Stimulated activated CD8-positive, alpha-beta memory T cell treated with anti-CD3 and anti-CD28 coated beads, Interleukin-12 subunit alpha, Interleukin-12 subunit beta, amount 100 ng/mL, for 24 hours (primary cell): Measurements from ENCODE around the gene FBXW8.

Experiments
- DNase-seq: peaks from one replicate; pipeline ENCODE4 v3.0.0-alpha.2; 2020; ENCODE audit errors: extremely low read depth

Gene FBXW8

GRCh38 chr12:116926283-116927243, 15.8 kb downstream of the FBXW8 start:
- DNase-seq, result no peak

DNA sequence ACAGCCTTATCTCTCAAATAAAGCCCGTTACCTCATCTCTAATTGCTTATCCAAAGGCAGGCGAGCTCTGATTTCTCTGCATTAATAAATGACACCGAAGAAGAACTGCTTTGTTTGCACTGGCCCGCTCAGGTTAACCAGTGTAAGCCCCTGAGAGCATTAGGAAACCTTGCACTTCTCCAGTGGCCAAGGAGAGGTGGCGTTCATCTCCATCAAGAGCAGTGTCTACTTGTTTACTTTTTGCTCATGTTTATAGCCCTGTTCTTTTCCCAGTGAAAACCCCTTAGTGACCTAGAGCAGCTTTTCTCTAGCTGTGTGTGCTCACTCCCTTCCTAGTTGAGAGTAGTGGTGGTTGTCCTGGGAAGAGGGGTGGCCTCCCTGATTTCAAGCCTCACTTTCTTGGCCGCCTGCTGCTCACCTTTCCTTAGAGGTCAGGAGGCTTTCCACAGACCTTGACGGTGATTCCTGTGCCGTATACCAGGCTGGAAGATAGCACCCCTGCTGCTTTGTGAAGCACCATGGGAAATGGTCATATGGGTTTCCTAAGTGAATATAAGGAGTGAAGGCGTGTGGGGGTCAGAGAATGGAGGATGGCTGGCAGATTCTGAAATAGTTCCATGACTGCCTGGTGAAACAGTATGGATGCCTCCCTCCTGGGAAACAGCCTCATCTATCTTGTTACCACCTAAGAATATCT, 16.6 kb downstream of the FBXW8 start:
- no peak for DNase-seq

DNA sequence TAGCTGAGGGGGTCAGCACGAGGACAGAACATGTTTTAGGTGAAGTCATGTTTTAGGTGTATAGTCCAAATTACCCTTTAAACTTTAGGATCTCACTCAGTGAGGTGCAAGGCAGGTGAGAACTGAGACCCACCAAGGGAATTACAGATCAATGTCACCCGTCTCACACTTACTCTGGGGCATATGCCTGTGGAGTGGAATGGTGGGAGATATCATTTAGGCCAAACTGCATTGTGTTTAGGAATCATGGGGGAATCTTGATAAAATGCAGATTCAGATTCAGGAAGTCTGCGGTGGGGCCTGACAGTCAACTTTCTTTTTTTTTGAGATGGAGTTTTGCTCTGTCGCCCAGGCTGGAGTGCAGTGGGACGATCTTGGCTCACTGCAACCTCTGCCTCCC, 17.8 kb downstream of the FBXW8 start:
- no peak for DNase-seq

DNA sequence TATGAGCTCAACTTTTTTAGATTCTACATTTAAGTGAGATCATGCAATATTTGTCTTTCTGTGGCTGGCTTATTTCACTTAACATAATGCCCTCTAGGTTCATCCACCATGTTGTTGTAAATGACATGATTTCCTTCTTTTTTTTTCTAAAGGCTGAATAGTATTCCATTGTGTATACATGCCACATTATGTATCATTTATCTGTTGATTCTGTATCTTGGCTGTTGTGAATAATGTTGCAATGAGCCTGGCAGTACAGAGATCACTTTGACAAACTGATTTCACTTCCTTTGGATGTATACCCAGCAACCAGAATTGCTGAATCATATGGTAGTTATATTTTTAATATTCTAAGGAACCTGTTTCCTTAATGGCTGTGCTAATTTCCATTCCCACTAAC, 19.1 kb downstream of the FBXW8 start:
- DNase-seq, result no peak

DNA sequence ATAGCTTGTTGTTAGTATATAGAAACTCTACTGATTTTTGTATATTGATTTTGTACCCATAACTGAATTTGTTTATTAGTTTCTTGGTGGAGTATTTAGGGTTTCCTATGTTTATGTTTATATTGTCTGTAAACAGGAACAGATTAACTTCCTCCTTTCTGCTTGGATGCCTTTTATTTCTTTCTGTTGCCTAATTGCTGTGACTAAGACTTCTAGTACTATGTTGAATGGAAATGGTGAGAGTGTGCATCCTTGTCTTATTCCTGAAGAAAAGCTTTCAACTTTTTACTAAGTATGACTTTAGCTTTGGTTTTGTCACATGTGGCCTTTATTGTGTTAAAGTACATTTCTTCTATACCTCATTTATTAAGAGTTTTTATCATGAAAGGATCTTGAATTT, 20.9 kb downstream of the FBXW8 start:
- no peak for DNase-seq

- DNase-seq, result no peak
These were observed 22.3 kb downstream of the FBXW8 start for GRCh38 chr12:116933091-116933490.

GRCh38 chr12:116933512-116934246, 22.9 kb downstream of the FBXW8 start:
- no peak for DNase-seq

GRCh38 chr12:116934908-116935705, 24.4 kb downstream of the FBXW8 start:
- no peak for DNase-seq

DNA sequence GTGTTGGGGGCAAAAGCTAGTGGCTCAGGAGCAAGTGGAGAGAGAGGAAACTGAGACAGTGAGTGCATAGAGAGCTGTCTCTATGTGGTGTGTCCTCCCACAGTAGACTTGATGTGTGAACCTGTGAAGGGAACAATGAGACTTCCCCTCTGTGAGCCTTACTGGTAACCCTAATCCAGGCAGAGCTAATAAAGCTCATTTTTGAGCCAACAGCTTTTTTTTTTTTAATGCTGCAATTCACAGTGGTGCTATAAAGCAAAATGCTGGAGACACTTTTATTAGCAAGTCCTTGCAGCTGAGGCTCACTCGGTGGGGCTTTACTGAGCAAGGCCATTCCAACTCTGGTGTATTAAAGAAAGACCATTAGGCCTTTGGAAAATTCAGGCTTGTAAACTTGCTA, 26.9 kb downstream of the FBXW8 start:
- DNase-seq, result no peak

GRCh38 chr12:116939734-116940133, 29.0 kb downstream of the FBXW8 start:
- no peak for DNase-seq

- no peak for DNase-seq
These were observed 30.4 kb downstream of the FBXW8 start for GRCh38 chr12:116941188-116941587.

GRCh38 chr12:116943419-116944372, 32.9 kb downstream of the FBXW8 start:
- no peak for DNase-seq

GRCh38 chr12:116945886-116946550, 35.3 kb downstream of the FBXW8 start:
- no peak for DNase-seq

DNA sequence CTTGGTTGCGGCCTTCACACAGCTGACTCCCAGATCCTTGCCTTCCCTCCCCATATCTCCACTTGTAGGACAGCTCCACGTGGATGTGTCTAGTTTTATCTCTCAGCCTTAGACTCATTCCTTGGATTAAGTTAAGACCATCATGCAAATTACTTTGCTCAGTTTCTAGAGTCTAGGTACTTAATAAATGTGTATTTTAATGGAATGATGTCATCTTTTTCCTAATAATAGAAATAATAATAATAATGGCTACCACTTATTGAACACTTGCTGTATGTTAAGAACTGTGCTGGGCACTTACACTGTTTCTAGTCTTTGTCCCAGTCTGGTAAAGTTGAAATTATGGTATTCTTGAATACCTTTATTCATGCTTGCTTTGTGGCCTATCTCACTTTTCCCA, 37.5 kb downstream of the FBXW8 start:
- no peak for DNase-seq

DNA sequence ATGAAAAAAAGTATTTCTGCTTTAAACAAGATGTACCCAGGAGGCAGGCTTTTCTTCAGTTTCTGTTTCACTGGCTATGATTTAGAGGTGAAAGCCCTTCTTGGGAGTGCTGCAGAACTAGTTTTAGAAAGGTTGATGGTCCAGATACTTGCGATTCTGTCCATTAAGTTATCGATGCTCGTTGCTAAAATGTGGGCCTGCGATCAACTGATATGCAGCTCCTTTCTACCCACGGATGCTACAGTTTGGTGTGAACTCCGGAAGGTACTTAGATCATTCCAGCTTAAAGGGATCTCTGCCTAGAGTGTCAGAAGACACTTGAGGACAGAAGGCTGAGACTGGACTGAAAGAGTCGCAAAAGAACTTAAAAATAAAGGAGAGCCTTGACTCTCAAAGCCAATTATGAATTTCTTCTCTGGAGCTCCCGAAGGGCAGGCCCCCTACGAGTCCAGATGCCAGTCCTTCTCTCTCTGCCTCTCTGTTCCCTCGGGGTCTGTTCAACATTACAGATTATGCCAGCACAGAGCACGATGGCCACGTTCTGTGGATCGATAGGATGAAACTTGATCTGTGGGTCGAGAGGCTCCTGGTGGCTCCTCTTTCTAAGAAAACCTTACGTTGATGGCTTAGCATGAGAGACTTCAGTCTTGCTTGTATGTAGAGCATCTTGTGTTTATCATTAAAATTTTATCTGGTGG, 40.0 kb downstream of the FBXW8 start:
- DNase-seq, result no peak

DNA sequence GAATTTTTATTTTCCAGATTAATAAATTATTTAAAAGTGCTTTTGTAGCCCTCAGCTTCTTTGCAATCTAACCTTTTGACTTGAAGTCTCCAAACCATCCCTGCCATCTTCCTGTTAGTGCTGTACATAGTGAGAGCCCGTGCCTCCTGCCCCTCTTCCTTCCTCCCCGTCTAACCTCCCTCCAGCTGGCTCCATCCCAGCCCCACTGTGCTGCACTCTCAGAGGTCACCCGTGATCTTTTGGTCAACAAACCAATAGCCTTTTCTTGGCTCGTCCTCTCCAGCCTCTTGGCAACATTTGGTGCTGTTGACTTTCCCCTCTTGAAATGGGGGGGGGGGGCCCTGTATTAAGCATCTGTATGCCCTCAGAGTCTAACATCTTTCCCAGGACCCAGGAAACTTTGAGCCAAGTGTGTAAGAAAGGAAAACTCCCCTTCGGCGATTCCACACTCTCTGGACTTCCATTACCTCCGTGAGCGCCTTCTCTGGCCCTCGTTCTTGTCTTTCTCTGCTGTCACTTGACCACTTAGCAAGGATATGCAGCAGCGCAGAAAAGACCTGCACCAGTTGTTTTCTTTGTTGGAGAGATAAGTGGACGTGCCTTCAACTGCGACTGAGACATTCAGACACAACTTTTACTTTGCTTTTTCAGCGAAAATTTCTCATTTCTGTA, 44.1 kb downstream of the FBXW8 start:
- DNase-seq, result no peak

DNA sequence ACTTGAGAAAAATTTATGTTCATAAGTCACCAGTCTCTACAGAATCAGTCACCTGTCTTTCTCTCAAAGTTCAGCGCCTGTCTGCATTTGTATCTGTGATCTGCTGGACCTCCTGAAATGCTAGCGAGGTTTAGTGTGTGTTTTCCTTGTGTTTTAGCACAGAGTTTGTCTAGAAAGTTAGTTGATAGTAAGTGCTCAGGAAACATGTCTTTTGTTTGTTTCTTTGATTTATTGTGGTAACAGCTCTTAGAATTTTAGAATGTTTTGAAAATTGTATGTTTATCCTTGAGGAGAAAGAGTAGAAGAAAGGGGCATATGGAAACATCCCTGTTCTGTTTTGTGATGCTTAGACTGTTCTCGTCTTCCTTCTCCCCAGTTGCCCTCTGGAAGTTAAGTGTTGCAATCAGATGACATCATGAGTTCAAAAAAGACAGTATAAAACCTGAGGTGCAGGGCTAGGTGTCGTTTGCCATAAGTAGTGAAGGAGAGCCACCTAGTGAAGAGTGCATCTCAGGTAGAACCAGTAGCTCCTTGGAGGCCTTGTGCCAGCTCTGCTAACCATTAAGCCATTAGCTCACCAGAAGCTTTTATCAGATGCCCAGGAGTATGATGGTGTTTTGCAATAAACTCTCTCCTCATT, 44.8 kb downstream of the FBXW8 start:
- no peak for DNase-seq
